GM18519 (cell line): ENCODE data around the gene CBR1.
"Not testable (repeated sequence)": the region's sequence is repeated elsewhere in the genome, so short reads cannot be mapped to it uniquely, and the experiment has no call there.

Experiments used
- ATAC-seq: cut with Tn5 transposase; IDR thresholded peaks from one replicate; pipeline ENCODE4 v1.9.1; 2021; ENCODE audit warnings: mild to moderate bottlenecking, moderate library complexity; ENCODE audit not compliant: unreplicated experiment, low FRiP score

CBR1 gene

GRCh38 chr21:36047139-36047538 lies 22.7 kb upstream of the CBR1 start:
- ATAC-seq = no peak

DNA sequence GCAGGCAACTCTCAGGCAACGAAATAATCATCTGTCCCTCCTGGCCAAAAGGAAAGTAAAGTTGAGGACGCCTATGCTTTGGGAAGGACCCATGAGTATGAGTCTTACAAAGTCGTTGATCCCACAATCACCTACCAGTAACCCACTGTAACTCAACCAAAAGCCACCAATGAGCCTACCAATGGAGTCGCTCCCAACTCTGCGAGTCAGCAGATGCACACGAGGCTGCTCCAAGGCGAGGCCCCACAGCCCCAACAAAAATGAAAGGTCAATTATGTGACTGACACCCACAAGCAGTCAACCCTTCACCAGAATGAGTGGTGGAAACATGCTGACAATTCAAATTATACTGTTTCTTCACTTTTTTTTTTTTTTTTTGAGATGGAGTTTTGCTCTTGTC lies 21.5 kb upstream of the CBR1 start:
- ATAC-seq = no peak

- no peak for ATAC-seq
Observed at GRCh38 chr21:36052860-36053714, 16.7 kb upstream of the CBR1 start.

DNA sequence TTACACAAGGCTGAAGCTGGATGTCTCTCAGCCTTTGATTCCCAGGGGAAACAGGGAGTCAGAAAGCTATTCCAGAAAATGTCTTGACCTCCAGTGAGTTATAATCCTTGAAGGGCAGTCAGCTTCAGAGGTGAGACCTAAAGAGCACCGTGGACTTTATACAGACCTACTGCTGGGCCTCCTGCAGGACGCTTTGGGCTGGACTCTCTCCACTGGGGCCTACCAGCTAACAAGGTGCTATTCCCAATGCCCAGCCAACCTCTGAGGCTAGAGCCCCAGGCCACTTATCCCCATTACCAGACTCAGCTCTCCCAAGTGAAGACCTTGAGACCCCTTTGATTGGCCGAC lies 16.1 kb upstream of the CBR1 start:
- no peak for ATAC-seq

DNA sequence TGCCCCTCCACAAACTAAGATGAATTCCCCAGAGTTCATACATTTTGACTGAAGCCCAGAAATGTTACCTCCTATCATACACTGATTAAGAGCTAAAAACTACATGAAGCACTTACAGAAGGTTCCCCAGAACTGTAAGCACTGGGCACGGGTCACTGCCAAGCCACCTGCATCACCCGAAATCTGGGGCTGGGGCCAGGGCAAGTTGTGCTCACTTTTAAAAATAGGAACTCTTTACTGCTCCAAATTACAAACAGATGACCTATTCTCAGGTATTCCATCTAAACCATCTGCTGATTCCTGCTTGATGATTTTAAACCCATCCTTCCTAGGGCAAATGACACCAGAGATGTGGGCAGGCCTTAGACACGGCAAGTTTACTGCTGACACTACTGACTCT lies 14.3 kb upstream of the CBR1 start:
- ATAC-seq = no peak

GRCh38 chr21:36059823-36060158 lies 10.0 kb upstream of the CBR1 start:
- peak; percentile 11 for ATAC-seq

DNA sequence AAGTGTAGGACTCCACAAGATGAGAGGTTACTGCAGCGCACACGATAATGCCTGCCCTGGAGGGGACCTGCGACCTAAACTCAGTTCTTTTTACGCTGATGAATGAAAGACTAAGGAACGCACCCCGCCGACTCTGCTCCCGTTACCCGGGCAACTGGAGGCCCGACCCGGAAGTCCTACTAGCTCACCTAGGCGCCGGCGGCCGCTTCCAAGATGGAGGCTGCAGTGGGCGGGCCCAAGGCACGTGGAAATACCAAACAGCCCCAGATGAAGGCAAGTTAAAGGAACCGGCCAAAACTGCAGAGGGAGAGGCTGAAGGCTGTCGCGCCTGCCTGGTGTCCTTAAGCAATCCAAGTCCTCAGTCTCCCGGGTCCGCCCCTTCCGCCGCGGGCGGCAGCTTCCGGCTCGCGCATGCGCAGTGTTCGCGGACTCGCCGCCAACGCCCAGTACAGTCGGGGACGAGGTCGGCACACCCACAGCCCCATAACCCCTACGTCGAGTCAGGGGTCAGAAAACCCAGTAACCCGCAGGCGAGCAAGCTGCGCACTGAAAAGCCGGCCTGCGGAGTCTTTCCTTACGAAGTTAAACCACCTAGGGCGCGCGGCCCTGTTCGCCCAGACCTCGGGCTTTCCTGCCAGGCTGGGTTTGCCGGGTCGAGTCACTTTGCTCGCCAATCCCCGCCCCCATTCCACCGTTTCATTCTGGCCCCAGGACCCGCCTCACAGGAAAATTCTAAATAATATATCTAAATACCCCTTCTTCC lies 9.5 kb upstream of the CBR1 start, which contains the start of gene SETD4:
TSS of gene SETD4 (minus strand) at position 368 of the 763 bp plus-strand sequence. CDS start 1,638 bp downstream, outside the sequence.
- ATAC-seq = peak; percentile 73

- ATAC-seq = no peak
Observed at GRCh38 chr21:36061445-36061844, 8.4 kb upstream of the CBR1 start.

DNA sequence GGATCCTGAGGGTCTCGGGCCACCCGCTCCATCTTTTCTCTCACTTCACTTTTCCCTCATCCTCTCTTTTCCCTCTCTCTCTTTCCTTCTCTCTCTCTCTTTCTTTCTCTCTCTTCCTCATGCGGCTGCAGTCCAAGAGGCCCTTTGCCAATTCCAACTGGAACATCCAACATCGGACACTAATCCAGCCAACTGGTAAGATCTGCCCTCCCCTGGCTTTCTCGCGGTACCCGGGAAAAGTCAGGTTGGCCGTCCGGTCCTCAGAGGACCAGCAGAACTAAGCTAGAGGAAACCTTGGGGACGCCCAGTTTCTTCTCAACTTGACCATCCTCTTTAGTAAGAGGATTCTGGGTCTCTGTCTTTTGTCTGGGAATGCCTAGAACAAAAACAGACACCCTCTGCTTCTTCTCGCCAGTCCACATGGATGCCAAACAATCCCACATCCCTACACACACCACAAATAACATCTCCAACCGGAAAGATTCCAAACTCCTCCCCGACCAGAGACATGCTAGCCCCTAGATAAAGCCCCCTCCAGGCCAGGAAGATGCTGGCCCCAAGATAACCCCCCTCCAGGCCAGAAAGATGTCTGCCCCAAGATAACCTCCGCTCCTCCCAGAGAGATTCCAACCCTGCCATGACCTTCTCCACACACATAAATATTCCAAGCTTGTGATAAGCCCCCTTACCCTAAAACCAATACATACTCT lies 6.3 kb upstream of the CBR1 start:
- ATAC-seq = no peak

DNA sequence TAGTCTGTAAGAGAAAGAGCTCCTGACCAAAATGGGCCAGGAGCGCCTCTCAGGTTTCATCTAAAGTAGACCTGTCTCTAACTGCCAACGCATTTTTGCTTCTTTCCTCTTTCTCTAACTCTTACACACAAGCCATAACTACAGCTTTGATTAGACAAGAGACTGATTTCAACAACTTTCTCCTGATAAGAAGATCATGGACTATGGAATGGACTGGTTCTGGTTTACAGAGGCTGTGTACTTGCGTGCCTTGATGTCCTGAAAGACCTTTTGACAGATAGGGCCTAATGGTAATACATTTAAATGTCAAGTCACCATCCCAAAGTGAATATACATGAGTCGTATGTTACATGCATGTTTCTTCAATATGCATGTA lies 5.8 kb upstream of the CBR1 start:
- no peak for ATAC-seq

- ATAC-seq = no peak
Observed at GRCh38 chr21:36065497-36066036, 4.3 kb upstream of the CBR1 start.

DNA sequence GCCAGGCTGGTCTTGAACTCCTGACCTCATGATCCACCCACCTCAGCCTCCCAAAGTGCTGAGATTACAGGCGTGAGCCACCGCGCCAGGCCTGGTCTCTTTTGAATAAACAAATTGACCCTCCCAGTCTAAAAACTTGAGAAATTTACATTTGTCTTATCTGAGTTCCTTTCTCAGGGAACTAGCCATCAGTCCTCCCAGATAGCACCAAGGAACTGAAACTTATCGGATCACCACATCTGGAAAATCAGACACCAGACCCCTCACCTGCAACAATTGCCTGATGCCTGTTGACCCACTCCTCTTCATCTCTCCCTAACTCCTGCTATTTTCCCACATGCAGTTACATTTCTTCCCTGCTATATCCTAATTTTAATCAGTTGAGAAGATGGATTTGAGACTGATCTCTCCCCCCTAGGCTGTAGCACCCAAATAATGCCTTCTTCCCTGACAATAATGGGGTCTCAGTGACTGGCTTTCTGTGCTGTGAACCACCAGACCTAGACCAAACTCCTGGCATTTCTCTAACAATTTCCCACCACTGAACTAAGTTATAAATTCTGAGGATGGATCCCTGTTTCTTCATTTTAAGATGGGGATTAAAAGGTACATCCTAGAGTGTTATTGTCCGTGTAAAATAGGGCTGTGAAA lies 951 bp upstream of the CBR1 start:
- no peak for ATAC-seq

- ATAC-seq = no peak
Observed at GRCh38 chr21:36070999-36071398, 1.2 kb downstream of the CBR1 start.

- no peak for ATAC-seq
Observed at GRCh38 chr21:36072453-36073162, 2.8 kb downstream of the CBR1 start.

- ATAC-seq = no peak
Observed at GRCh38 chr21:36073181-36073580, 3.4 kb downstream of the CBR1 start.

DNA sequence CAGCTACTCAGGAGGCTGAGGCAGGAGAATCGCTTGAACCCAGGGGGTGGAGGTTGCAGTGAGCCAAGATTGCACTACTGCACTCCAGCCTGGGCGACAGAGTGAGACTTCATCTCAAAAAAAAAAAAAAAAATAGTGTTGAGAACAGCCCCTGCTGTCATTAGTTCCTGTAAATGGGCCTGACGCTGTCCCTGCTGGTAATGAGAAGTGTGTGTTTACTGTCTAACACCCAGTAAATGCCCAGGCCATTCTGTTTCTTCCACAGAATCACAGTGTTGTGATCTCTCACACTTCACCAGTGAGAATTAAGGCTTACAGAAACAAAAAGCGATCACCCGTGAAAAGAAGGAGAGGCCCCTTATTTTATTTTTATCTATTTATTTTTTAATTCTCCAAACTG lies 4.1 kb downstream of the CBR1 start:
- not testable (repeated sequence) for ATAC-seq

GRCh38 chr21:36075171-36075570 lies 5.3 kb downstream of the CBR1 start:
- no peak for ATAC-seq

DNA sequence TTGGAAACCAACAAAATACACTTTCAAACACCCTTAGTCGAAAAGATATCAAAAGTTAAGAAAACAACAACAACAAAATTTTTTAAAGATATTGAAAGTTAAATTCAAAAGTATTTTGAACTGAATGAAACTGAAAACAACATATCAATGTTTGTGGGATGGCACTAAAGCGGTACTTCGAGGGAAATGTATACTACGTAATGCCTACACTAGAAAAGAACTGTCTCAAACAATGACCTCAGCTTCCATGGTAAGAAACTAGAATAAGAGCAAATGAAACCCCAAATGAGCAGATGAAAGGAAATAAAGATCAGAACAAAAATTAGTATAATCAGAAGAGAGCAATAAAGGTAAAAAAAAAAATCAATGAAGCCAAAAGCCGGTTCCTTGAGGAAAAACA lies 6.1 kb downstream of the CBR1 start:
- no peak for ATAC-seq

GRCh38 chr21:36076878-36077655 lies 7.2 kb downstream of the CBR1 start:
- no peak for ATAC-seq
